GM12878 (cell line): Measurements from ENCODE around the gene EFHC1. TPM values are rescaled to one million over a fixed set of nuclear protein-coding genes. Genes with fewer than 3 reads are reported as not detected.

ENCODE experiments used
- ATAC-seq: fragments of 200-7000 bp; cut with Tn5 transposase; 3 replicates; pipeline ENCODE4 v1.9.1; 2020; ENCODE audit warnings: mild to moderate bottlenecking, moderate library complexity
- BruUV-seq: library from RNA; stranded (reverse); fragments of 400-500 nt; replicated peaks from 2 replicates; lab custom pipeline; 2021; lab: Mats Ljungman, UMichigan
- CTCF ChIA-PET: fragments of 300-600 bp; sonication (Branson Sonifier 250); formaldehyde crosslinking; extraction: SDS; loops from one replicate; lab custom pipeline; 2021; ENCODE audit warnings: inconsistent platforms; lab: Yijun Ruan, JAX
- POLR2A ChIA-PET: fragments of 350-600 bp; formaldehyde crosslinking; extraction: SDS; loops from one replicate; lab custom pipeline; 2021; ENCODE audit warnings: inconsistent platforms; lab: Charles Lee
- RAD21 ChIA-PET: fragments of 300-600 bp; sonication (Branson Sonifier 250); formaldehyde crosslinking; loops from one replicate; lab custom pipeline; 2023; ENCODE audit warnings: antibody characterized with exemption; ENCODE audit not compliant: unreplicated experiment; lab: Charles Lee
- SMC1A ChIA-PET: fragments of 300-600 bp; sonication (Branson Sonifier 250); formaldehyde crosslinking; loops from one replicate; lab custom pipeline; 2023; ENCODE audit not compliant: unreplicated experiment, uncharacterized antibody; lab: Charles Lee
- DNase-seq: peaks from one replicate; pipeline ENCODE4 v3.0.0-alpha.2; 2011; ENCODE audit warnings: low read depth, low spot score
- FAIRE-seq: peaks from 3 replicates; lab custom pipeline; 2011; peaks lifted over from hg19 to GRCh38; lab: Jason Lieb, UNC
- H2AFZ ChIP-seq: 2 replicates; pipeline ENCODE4 v1.6.0; 2011; ENCODE audit warnings: low read depth, low read length, control low read depth; ENCODE audit not compliant: control insufficient read depth
- H3K27ac ChIP-seq: 2 replicates; pipeline ENCODE4 v1.5.1; 2011; ENCODE audit warnings: control low read depth; ENCODE audit not compliant: control insufficient read depth, insufficient read depth
- H3K27me3 ChIP-seq, 2 experiments: replicated peaks in 1 of 2; 2 replicates each; pipeline versions ENCODE4 v1.6.0 to v1.6.1; 2011; ENCODE audit warnings: low read length in 1 of 2; ENCODE audit not compliant: control insufficient read depth in 2 of 2, insufficient read depth in 2 of 2
- H3K36me3 ChIP-seq, 2 experiments: 2 replicates each; pipeline ENCODE4 v1.5.1; 2011; ENCODE audit warnings: low read length in 1 of 2; ENCODE audit not compliant: control insufficient read depth in 2 of 2, insufficient read depth in 2 of 2
- H3K4me1 ChIP-seq: 2 replicates; pipeline ENCODE4 v1.6.1; 2011; ENCODE audit warnings: mild to moderate bottlenecking, low read length, moderate library complexity, mixed read lengths; ENCODE audit not compliant: control insufficient read depth, insufficient read depth
- H3K4me2 ChIP-seq: 2 replicates; pipeline ENCODE4 v1.6.0; 2011; ENCODE audit warnings: control low read depth; ENCODE audit not compliant: control insufficient read depth, insufficient read depth
- H3K4me3 ChIP-seq: fragments of 200-600 bp; sonication (generic); 2 replicates; pipeline ENCODE4 v1.5.1; 2016
- H3K79me2 ChIP-seq: 2 replicates; pipeline ENCODE4 v1.6.0; 2011; ENCODE audit warnings: low read length; ENCODE audit not compliant: control insufficient read depth, insufficient read depth
- H3K9ac ChIP-seq: 2 replicates; pipeline ENCODE4 v1.8.0; 2011; ENCODE audit warnings: low read length, control low read depth, mixed read lengths; ENCODE audit not compliant: control insufficient read depth, insufficient read depth
- H3K9me3 ChIP-seq: replicated peaks from 3 replicates; pipeline ENCODE4 v1.5.1; 2011; ENCODE audit warnings: mild to moderate bottlenecking, low read length; ENCODE audit not compliant: control insufficient read depth, insufficient read depth
- H4K20me1 ChIP-seq: 2 replicates; pipeline ENCODE4 v1.6.0; 2011; ENCODE audit not compliant: control insufficient read depth, insufficient read depth
- ELK1 ChIP-seq: IDR thresholded peaks from 2 replicates; pipeline ENCODE4 v1.6.1; 2012; ENCODE audit warnings: low read depth, low read length, improper control_type of control experiment
- HDAC6 ChIP-seq: fragments of 200-600 bp; sonication (generic); IDR thresholded peaks from one replicate; pipeline ENCODE4 v1.8.0; 2017; ENCODE audit warnings: antibody characterized with exemption; ENCODE audit not compliant: unreplicated experiment
- JUNB ChIP-seq: IDR thresholded peaks from 2 replicates; pipeline ENCODE4 v1.6.1; 2016; ENCODE audit warnings: antibody characterized with exemption, mild to moderate bottlenecking
- MAX ChIP-seq: IDR thresholded peaks from 2 replicates; pipeline ENCODE4 v1.6.1; 2012; ENCODE audit warnings: low read depth, low read length, improper control_type of control experiment
- PKNOX1 ChIP-seq: fragments of 450-650 bp; IDR thresholded peaks from 2 replicates; pipeline ENCODE4 v1.6.1; 2016; ENCODE audit warnings: mild to moderate bottlenecking
- POLR2AphosphoS2 ChIP-seq: IDR thresholded peaks from 2 replicates; pipeline ENCODE4 v1.6.1; 2011; ENCODE audit warnings: low read depth, mild to moderate bottlenecking, low read length, improper control_type of control experiment, moderate library complexity
- POU2F2 ChIP-seq: IDR thresholded peaks from 3 replicates; pipeline ENCODE4 v1.6.1; 2011; ENCODE audit warnings: low read depth, mild to moderate bottlenecking, low read length, borderline replicate concordance
- SMAD5 ChIP-seq: IDR thresholded peaks from 2 replicates; pipeline ENCODE4 v1.6.1; 2016; ENCODE audit warnings: antibody characterized with exemption, low read depth
- STAT3 ChIP-seq: IDR thresholded peaks from 2 replicates; pipeline ENCODE4 v1.6.1; 2011; ENCODE audit warnings: low read depth, low read length, improper control_type of control experiment
- SUZ12 ChIP-seq: fragments of 200-600 bp; sonication (generic); IDR thresholded peaks from one replicate; pipeline ENCODE4 v1.6.1; 2018; ENCODE audit warnings: antibody characterized with exemption, mild to moderate bottlenecking; ENCODE audit not compliant: unreplicated experiment
- TCF7 ChIP-seq: IDR thresholded peaks from 2 replicates; pipeline ENCODE4 v1.6.1; 2014; ENCODE audit warnings: antibody characterized with exemption, borderline replicate concordance
- ZNF384 ChIP-seq: IDR thresholded peaks from 2 replicates; pipeline ENCODE4 v1.6.1; 2012; ENCODE audit warnings: low read depth, mild to moderate bottlenecking, low read length, improper control_type of control experiment, borderline replicate concordance
- WGBS: methylation state at CpG from one replicate; pipeline ENCODE4 v1.1.6; 2016; ENCODE audit warnings: low lambda C conversion rate; ENCODE audit not compliant: insufficient replicate concordance, insufficient coverage; ENCODE audit errors: missing lambda C conversion rate; 5-methylcytosine and 5-hydroxymethylcytosine counted together
- in situ Hi-C: fragments of 300-500 bp; cut with MboI; formaldehyde crosslinking; loops from 9 replicates; pipeline ENCODE4 v1.14.3; 2018; ENCODE audit warnings: mixed read lengths
- intact Hi-C: fragments of 100-400 bp; cut with micrococcal nuclease; formaldehyde crosslinking; loops from one replicate; pipeline ENCODE4 v1.14.2; 2022; ENCODE audit not compliant: unreplicated experiment
- polyA plus RNA-seq, 11 experiments: library from polyadenylated mRNA; depleted of rRNA in 4 of 11; unstranded in 6 of 11; stranded (reverse) in 5 of 11; fragments of >200 nt; fragmentation: Nextera tagmentation in 4 of 11; fragmentation: Illumina TruSeq in 1 of 11; extraction: Ambion mirVana in 4 of 11; extraction: Trizol in 1 of 11; gene quantifications; 1 replicate in 1 of 11; 2 replicates in 10 of 11; pipeline versions ENCODE4 v1.2.1 to v1.2.3, GENCODE V29; 2011 to 2016; ENCODE audit warnings: inconsistent platforms in 2 of 11, missing spikeins in 2 of 11, low read depth in 1 of 11
- total RNA-seq, 4 experiments: library from RNA; depleted of rRNA in 3 of 4; stranded (reverse); fragments of >200 nt in 3 of 4; fragmentation: Illumina TruSeq in 1 of 4; extraction: Trizol in 1 of 4; gene quantifications; 2 replicates each; pipeline versions ENCODE4 v1.2.1 to v1.2.3, GENCODE V29; 2013 to 2021

The EFHC1 gene
- total and polyA plus RNA-seq, 10 of the 15 experiments (the other 5 are each of a cell fraction or from before 2014, with no cell fraction given), result 5.5 to 14.5 (median 8.8) TPM

GRCh38 chr6:52409499-52409898 lies 10.6 kb upstream of the EFHC1 start:
- CTCF ChIA-PET, result interaction anchor here (0.7 to 1.1 kb wide), 5 partner anchors 10 to 243 kb away, joined by 3 read pairs; no protein-coding TSS in a partner anchor
- POLR2A ChIA-PET, result no interaction called here
- 95% methylated on average over 1 of the region's 1 CpG for WGBS
- no peaks in the 10 kb centered on the region for H3K27me3 ChIP-seq
- H2AFZ ChIP-seq, result no peak overlapping the region
- no peak overlapping the region for H3K4me2 ChIP-seq
- H3K36me3 ChIP-seq, result no peaks in the 10 kb centered on the region; a peak in 1 of 4 replicates
- in situ Hi-C loops (no loop called here), intact Hi-C loops (no loop called here)
- ATAC-seq (no peak), FAIRE-seq (no peak), DNase-seq (no peak)
- H3K9me3 ChIP-seq, result no peaks in the 10 kb centered on the region
- no peaks in the 10 kb centered on the region for H3K4me1 ChIP-seq
- H3K79me2 ChIP-seq, result no peaks in the 10 kb centered on the region
- SMC1A ChIA-PET, result interaction anchor here (0.8 to 2.7 kb wide), 4 partner anchors 10 to 253 kb away, joined by 3 to 17 read pairs (median 4); no protein-coding TSS in a partner anchor
- H4K20me1 ChIP-seq, result no peaks in the 10 kb centered on the region
- no TSS peak for BruUV-seq
- H3K27ac ChIP-seq, result no peak overlapping the region
- no peak overlapping the region for H3K4me3 ChIP-seq
- TF ChIP-seq ZNF384 (no peak), POU2F2 (no peak), SMAD5 (no peak), TCF7 (no peak), ELK1 (no peak)
- RAD21 ChIA-PET, result interaction anchor here (1.0 to 1.1 kb wide), 2 partner anchors 122 to 253 kb away, joined by 4 read pairs; no protein-coding TSS in a partner anchor
- no peak overlapping the region for H3K9ac ChIP-seq

GRCh38 chr6:52410979-52411378 lies 9.2 kb upstream of the EFHC1 start:
- ChIA-PET POLR2A (no interaction called here), SMC1A (interaction anchor here (0.9 to 1.5 kb wide), 3 partner anchors 8 to 181 kb away, joined by 3 read pairs; partner anchors contain the start of gene EFHC1), CTCF (interaction anchor here (1.1 to 1.5 kb wide), 3 partner anchors 129 to 242 kb away, joined by 3 to 4 read pairs (median 3); no protein-coding TSS in a partner anchor), RAD21 (no interaction called here)
- Histone ChIP-seq H3K79me2 (no peaks in the 10 kb centered on the region), H3K9ac (no peak overlapping the region), H3K36me3 (no peaks in the 10 kb centered on the region), H4K20me1 (no peaks in the 10 kb centered on the region), H2AFZ (no peak overlapping the region), H3K4me2 (no peak overlapping the region), H3K27ac (no peak overlapping the region), H3K27me3 (no peaks in the 10 kb centered on the region), H3K9me3 (no peaks in the 10 kb centered on the region), H3K4me1 (peaks cover 9% of the 10 kb centered on the region), H3K4me3 (no peak overlapping the region)
- BruUV-seq, result no TSS peak
- in situ Hi-C loops (no loop called here), intact Hi-C loops (no loop called here)
- FAIRE-seq (no peak), ATAC-seq (no peak), DNase-seq (no peak)
- TF ChIP-seq HDAC6 (no peak), STAT3 (no peak), POLR2AphosphoS2 (no peak), PKNOX1 (no peak), JUNB (no peak), MAX (no peak), SUZ12 (no peak)
